GM19240 (cell line): Measurements from ENCODE around the gene FSHB.
"Not testable (repeated sequence)": the region's sequence is repeated elsewhere in the genome, so short reads cannot be mapped to it uniquely, and the experiment has no call there.

Experiments
- DNase-seq: peaks from one replicate; pipeline ENCODE4 v3.0.0; 2011; ENCODE audit warnings: low spot score; ENCODE audit not compliant: insufficient read length

FSHB gene

DNA sequence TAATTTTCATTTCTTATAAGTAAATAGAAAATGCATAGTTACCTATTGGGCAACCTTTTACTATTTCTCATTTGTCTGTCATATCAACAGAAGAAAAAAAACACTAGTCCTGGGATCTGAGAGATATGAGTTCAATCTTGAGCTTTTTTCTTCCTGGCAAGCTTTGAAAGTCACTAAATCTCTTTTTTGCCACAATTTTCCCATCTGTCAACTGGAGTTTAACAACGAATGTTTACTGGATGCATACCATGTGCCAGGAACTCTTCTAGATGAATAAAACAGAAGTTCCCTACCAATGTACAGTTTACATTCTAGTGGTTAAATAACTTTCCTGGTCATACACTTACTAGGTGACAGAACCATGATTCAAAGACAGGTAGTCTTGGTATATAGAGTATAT, 31.0 kb downstream of the FSHB start:
- DNase-seq = no peak

DNA sequence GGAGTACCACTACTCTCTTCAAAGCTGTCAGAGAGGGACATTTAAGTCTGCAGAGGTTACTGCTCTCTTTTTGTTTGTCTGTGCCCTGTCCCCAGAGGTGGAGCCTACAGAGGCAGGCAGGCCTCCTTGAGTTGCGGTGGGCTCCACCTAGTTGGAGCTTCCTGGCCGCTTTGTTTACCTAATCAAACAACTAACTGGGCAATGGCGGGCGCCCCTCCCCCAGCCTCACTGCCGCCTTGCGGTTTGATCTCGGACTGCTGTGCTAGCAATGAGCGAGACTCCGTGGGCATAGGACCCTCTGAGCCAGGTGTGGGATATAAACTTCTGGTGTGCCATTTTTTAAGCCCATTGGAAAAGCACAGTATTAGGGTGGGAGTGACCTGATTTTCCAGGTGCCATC, 37.8 kb downstream of the FSHB start:
- not testable (repeated sequence) for DNase-seq

DNA sequence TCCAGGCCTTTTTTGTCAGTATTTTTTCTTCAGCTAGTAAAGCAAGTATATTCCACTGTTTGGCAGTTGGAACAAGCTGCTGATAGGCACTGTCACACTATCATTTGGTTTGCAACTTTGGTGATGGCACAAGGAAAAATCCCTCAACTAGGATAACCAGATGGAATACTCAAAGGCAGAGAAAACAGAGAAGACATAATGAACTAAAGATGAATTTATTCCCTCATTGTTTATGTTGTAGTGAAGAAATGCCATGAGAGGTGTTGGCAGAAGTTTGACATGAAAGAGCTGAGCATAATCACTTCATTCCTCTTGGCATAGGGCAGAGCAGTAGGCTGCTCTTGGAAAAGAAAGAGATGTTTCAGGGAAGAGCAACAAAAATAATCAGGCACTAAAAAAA, 39.9 kb downstream of the FSHB start:
- no peak for DNase-seq

DNA sequence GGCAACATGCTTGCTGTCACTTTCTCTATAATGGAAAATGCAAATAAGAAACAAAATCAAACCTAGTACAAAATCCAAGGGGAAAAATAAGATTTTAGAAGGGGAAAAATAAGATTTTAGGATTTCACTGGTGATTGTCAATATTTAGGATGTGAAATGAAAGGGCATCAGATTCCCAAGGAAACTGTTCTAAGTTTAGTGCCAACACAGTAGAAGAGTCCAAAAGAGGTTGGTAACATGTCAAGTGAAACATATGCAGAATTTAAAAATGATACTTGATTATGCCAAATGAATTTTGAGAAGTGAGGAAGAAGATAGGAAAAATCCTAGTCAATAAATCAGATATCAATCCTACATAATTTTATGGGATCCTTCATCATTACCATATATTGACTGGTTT, 46.4 kb downstream of the FSHB start:
- no peak for DNase-seq

DNA sequence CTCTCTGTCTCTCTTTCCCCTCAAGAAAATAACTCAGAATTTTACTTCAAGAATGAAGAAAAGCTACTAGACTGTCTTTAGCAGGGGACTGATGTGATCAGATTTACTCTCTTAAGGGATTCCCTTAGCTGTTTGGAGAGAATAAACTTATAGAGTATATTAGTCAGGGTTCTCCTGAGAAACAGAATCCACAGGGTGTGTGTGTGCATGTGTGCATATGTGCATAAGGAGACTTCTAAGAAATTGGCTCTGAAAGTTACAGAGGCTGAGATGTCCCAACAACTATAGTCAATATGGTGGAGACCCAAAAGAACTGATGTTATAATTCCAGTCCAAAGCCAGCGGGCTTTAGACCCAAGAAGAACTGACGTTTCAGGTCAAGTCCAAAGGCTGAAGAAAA, 49.0 kb downstream of the FSHB start:
- no peak for DNase-seq

DNA sequence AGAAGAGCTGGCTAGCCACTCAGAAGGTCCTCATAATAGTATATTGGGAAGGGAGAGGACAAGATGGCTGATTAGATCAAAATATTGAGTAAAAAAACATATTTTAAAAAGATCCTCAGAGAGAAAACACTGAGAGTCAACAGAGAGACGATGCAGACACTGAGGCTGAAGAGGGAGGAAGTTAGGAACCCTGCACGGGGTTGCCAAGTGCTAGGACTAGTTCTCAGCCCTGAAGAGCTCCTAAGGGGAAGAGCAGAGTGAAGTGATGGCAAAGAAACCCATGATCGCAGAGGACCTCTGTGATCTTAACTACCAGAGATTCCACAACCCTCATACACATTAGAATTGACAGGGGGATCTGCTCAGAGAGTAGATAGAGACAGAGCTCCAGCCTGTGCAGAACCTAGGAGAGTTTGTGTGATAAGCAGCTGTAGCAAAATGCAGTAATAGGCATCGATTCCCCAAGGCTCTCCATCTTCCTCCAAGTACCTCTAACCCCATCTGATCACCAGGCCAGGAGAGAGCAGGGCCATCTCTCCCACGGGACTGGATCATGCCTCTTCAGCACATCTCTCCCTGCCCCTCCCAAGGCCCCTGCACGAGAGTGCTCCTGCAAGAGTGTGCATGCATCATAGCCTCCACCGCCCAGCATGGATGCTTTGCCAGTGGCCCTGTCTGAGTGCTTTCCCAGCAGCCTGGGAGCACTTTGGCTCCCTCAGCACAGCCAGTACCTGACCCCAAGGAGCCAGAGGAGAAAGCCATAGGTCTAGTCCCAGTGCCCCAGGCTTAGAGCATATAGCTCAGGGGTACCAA, 50.9 kb downstream of the FSHB start:
- DNase-seq = no peak

DNA sequence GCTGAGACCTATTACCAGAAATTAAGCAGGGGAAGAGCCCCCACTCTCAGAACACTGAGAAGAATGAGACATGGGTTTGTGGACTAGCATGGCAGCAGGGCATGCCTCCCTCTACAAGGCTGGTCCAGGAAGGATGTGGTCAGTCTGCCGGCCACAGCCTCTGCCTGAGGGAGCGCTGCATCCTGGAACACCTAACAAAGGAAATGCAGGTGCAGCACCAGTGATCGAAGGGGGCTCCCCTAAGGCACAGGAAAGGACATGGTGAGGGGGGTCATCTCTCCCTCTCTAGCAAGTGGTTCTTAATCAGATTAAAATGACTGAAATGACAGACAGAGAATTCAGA, 51.4 kb downstream of the FSHB start:
- no peak for DNase-seq
